H1 (cell line): ENCODE measurements around the gene EPX. TPM values are rescaled to one million over a fixed set of nuclear protein-coding genes. Genes with fewer than 3 reads are reported as not detected.

ENCODE experiments used
- CBX8 ChIP-seq: fragments of 300-800, 300-1000 bp; sonication (generic); IDR thresholded peaks from 2 replicates; pipeline ENCODE4 v1.7.1; 2016; ENCODE audit warnings: low read depth, low read length, borderline replicate concordance
- CREB1 ChIP-seq: IDR thresholded peaks from 2 replicates; pipeline ENCODE4 v1.6.1; 2012; ENCODE audit warnings: inconsistent platforms
- EZH2 ChIP-seq: fragments of 200-600 bp; sonication (generic); IDR thresholded peaks from 2 replicates; pipeline ENCODE4 v1.7.1; 2012; ENCODE audit warnings: low read depth, mild to moderate bottlenecking, moderate library complexity, low read length, inconsistent platforms; ENCODE audit not compliant: severe bottlenecking
- HDAC2 ChIP-seq, 2 experiments: fragments of 300-600 bp in 1 of 2; sonication (generic) in 1 of 2; IDR thresholded peaks; 2 replicates each; pipeline ENCODE4 v1.6.1; 2011 to 2012; ENCODE audit warnings: low read depth in 2 of 2, low read length in 2 of 2, mild to moderate bottlenecking in 2 of 2, moderate library complexity in 2 of 2, borderline replicate concordance in 1 of 2, inconsistent platforms in 1 of 2
- JUN ChIP-seq: IDR thresholded peaks from 2 replicates; pipeline ENCODE4 v1.6.1; 2011; ENCODE audit warnings: low read depth, mild to moderate bottlenecking, improper control_type of control experiment, low read length
- RNF2 ChIP-seq: fragments of 200-900, 300-1000 bp; sonication (generic); IDR thresholded peaks from 2 replicates; pipeline ENCODE4 v1.7.1; 2016; ENCODE audit warnings: borderline replicate concordance, low read depth, mild to moderate bottlenecking, antibody characterized with exemption, low read length; ENCODE audit not compliant: poor library complexity, severe bottlenecking; ENCODE audit errors: missing control alignments
- SIN3A ChIP-seq, 2 experiments: IDR thresholded peaks in 1 of 2; conservative IDR thresholded peaks in 1 of 2; 2 replicates each; pipeline ENCODE4 v1.6.1; 2011 to 2012; ENCODE audit warnings: low read length in 2 of 2, improper control_type of control experiment in 1 of 2, low read depth in 1 of 2, mild to moderate bottlenecking in 1 of 2
- polyA plus RNA-seq, 7 experiments: library from polyadenylated mRNA; depleted of rRNA in 3 of 7; stranded (reverse) in 5 of 7; unstranded in 2 of 7; fragments of >200 nt in 5 of 7; fragments of 200-250 nt in 2 of 7; gene quantifications; 1 replicate in 5 of 7; 2 replicates in 1 of 7; 4 replicates in 1 of 7; pipeline versions ENCODE4 v1.2.1 to v1.2.3, GENCODE V29; 2011 to 2013; ENCODE audit warnings: missing spikeins in 2 of 7, mixed read lengths in 2 of 7
- total RNA-seq: library from RNA; stranded (reverse); fragmentation: NEBNext Ultra II Directional; extraction: Animal tissue kit (Norgen Biotek cat#: 25700); gene quantifications from 2 replicates; pipeline ENCODE4 v1.2.1, GENCODE V29; 2021
- TF ChIP-seq, protein P1 (sequence below): fragments of 300-600 bp; sonication (generic); IDR thresholded peaks from 2 replicates; pipeline ENCODE4 v1.7.1; 2012; ENCODE audit warnings: low read length, moderate library complexity, mild to moderate bottlenecking, inconsistent platforms; ENCODE audit not compliant: insufficient replicate concordance
- TF ChIP-seq, protein P2 (sequence below): IDR thresholded peaks from 2 replicates; pipeline ENCODE4 v1.6.1; 2011; ENCODE audit warnings: low read depth, mild to moderate bottlenecking, low read length; ENCODE audit not compliant: insufficient read depth

Gene EPX
- total and polyA plus RNA-seq, 2 of the 8 experiments (the other 6 are each of a cell fraction or from before 2014, with no cell fraction given), result not detected

DNA sequence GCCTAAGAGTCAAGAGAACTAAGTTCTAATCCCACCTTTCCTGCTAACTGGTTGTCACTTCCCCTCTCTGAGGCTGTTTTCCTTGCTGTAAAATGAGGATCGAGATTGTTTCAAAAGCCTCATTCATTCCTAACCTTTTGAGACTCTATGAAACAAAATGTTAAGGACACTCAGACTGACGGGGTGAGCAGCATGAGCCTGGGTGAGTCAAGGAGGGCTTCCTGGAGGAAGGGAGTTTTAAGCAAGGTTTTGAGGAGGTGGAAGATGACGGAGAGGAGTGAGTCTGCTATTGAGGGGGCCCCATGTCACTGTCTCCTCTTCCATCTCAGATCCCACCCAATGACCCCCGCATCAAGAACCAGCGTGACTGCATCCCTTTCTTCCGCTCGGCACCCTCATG, 4.1 kb downstream of the EPX start (continued):
- TF ChIP-seq, protein P1, sequence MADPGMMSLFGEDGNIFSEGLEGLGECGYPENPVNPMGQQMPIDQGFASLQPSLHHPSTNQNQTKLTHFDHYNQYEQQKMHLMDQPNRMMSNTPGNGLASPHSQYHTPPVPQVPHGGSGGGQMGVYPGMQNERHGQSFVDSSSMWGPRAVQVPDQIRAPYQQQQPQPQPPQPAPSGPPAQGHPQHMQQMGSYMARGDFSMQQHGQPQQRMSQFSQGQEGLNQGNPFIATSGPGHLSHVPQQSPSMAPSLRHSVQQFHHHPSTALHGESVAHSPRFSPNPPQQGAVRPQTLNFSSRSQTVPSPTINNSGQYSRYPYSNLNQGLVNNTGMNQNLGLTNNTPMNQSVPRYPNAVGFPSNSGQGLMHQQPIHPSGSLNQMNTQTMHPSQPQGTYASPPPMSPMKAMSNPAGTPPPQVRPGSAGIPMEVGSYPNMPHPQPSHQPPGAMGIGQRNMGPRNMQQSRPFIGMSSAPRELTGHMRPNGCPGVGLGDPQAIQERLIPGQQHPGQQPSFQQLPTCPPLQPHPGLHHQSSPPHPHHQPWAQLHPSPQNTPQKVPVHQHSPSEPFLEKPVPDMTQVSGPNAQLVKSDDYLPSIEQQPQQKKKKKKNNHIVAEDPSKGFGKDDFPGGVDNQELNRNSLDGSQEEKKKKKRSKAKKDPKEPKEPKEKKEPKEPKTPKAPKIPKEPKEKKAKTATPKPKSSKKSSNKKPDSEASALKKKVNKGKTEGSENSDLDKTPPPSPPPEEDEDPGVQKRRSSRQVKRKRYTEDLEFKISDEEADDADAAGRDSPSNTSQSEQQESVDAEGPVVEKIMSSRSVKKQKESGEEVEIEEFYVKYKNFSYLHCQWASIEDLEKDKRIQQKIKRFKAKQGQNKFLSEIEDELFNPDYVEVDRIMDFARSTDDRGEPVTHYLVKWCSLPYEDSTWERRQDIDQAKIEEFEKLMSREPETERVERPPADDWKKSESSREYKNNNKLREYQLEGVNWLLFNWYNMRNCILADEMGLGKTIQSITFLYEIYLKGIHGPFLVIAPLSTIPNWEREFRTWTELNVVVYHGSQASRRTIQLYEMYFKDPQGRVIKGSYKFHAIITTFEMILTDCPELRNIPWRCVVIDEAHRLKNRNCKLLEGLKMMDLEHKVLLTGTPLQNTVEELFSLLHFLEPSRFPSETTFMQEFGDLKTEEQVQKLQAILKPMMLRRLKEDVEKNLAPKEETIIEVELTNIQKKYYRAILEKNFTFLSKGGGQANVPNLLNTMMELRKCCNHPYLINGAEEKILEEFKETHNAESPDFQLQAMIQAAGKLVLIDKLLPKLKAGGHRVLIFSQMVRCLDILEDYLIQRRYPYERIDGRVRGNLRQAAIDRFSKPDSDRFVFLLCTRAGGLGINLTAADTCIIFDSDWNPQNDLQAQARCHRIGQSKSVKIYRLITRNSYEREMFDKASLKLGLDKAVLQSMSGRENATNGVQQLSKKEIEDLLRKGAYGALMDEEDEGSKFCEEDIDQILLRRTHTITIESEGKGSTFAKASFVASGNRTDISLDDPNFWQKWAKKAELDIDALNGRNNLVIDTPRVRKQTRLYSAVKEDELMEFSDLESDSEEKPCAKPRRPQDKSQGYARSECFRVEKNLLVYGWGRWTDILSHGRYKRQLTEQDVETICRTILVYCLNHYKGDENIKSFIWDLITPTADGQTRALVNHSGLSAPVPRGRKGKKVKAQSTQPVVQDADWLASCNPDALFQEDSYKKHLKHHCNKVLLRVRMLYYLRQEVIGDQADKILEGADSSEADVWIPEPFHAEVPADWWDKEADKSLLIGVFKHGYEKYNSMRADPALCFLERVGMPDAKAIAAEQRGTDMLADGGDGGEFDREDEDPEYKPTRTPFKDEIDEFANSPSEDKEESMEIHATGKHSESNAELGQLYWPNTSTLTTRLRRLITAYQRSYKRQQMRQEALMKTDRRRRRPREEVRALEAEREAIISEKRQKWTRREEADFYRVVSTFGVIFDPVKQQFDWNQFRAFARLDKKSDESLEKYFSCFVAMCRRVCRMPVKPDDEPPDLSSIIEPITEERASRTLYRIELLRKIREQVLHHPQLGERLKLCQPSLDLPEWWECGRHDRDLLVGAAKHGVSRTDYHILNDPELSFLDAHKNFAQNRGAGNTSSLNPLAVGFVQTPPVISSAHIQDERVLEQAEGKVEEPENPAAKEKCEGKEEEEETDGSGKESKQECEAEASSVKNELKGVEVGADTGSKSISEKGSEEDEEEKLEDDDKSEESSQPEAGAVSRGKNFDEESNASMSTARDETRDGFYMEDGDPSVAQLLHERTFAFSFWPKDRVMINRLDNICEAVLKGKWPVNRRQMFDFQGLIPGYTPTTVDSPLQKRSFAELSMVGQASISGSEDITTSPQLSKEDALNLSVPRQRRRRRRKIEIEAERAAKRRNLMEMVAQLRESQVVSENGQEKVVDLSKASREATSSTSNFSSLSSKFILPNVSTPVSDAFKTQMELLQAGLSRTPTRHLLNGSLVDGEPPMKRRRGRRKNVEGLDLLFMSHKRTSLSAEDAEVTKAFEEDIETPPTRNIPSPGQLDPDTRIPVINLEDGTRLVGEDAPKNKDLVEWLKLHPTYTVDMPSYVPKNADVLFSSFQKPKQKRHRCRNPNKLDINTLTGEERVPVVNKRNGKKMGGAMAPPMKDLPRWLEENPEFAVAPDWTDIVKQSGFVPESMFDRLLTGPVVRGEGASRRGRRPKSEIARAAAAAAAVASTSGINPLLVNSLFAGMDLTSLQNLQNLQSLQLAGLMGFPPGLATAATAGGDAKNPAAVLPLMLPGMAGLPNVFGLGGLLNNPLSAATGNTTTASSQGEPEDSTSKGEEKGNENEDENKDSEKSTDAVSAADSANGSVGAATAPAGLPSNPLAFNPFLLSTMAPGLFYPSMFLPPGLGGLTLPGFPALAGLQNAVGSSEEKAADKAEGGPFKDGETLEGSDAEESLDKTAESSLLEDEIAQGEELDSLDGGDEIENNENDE, result no peak
- TF ChIP-seq EZH2 (no peak), HDAC2 (IDR thresholded peaks at IDR 0.05; ENCODE audit: borderline replicate concordance in 1 of 2, low read depth in 2 of 2, low read length in 2 of 2) (no peak), CBX8 (no peak), RNF2 (no peak), SIN3A (conservative IDR thresholded peaks at IDR 0.05 in 1 of 2, IDR thresholded peaks at IDR 0.05 in 1 of 2; ENCODE audit: low read depth in 1 of 2, low read length in 2 of 2) (no peak), CREB1 (no peak), JUN (no peak)
- TF ChIP-seq, protein P2, sequence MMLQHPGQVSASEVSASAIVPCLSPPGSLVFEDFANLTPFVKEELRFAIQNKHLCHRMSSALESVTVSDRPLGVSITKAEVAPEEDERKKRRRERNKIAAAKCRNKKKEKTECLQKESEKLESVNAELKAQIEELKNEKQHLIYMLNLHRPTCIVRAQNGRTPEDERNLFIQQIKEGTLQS, result no peak
